CD4-positive, alpha-beta T cell treated with Interleukin-2 at 100 ng/mL for 4 hours (primary cell): ENCODE data around the gene TMEM35B.
"Not testable (repeated sequence)": the region's sequence is repeated elsewhere in the genome, so short reads cannot be mapped to it uniquely, and the experiment has no call there.

ENCODE experiments used
- DNase-seq: peaks from one replicate; pipeline ENCODE4 v3.0.0-alpha.2; 2020; ENCODE audit warnings: low spot score

Gene TMEM35B

DNA sequence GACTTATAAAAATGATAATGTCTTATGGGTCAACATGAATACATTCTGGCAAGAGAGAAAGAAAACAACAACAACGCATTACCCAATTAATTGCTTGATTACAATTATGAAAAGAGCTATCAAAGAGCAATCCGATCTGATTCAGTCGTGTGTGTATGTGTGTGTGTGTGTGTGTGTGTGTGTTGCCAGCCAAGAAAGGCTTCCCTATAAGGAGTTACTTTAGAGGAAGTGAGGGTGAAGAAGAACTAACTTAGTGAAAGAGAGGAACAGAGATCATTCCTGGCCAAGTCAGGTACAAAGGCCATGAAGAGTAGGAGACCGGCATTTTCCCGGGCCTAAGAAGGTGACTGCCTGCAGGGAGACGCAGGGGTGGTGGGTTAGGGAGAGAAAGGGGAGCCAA is 9.4 kb downstream of the TMEM35B start:
- DNase-seq, result no peak

DNA sequence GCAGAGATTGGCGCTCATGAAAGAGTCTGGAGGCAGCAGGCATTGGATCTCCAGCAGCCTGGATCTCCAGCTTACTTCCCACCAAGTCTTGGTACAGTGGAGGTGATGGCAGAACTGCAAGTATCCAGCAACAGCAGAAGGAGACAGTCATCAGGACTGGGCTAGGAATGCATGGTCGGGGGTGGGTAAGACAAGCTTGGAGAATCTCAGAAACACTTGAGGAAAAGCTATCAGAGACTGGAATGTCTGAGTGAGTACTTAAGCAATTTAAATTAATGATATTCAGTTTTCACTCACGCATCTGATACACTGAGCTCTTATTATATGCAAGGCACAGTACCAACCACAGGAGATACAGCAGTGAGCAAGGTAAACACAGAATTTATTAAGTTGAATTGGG is 9.8 kb downstream of the TMEM35B start:
- no peak for DNase-seq

DNA sequence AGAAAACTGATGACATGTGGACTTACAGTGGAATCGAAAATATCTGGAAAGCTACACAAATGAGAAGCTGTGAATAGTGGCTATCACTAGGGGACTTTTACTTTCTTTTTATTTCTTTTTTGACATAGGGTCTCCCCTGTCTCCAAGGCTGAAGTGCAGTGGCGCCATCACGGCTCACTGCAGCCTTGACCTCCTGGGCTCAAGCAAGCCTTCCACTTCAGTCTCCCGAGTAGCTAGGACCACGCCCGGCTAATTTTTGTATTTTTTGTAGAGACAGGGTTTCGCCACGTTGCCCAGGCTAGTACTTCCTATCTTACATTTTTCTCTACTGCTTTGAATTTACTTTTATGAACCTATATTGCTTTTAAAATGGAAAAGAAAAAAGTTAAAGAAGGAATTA is 10.5 kb downstream of the TMEM35B start:
- DNase-seq, result no peak

DNA sequence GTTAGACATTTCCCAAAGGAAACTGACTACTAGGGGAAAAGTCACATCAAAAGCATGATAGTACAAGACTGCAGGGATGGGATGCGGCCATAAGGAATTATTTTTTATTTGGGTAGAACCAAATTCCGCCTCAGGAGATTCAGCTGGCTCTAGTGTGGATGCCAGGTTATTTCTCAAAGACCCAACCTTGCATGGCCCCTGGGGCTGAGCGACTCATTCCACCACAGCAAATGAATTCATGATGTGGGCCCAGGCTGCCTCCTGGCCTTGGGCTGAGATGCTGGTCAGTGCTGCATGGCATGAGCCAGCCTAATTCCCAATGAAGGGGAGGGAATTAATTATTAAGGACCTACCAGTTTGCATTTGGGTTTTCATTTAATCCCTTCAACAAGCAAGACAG is 11.8 kb downstream of the TMEM35B start:
- no peak for DNase-seq

GRCh38 chr1:34970829-34971228 is 14.3 kb downstream of the TMEM35B start:
- no peak for DNase-seq

DNA sequence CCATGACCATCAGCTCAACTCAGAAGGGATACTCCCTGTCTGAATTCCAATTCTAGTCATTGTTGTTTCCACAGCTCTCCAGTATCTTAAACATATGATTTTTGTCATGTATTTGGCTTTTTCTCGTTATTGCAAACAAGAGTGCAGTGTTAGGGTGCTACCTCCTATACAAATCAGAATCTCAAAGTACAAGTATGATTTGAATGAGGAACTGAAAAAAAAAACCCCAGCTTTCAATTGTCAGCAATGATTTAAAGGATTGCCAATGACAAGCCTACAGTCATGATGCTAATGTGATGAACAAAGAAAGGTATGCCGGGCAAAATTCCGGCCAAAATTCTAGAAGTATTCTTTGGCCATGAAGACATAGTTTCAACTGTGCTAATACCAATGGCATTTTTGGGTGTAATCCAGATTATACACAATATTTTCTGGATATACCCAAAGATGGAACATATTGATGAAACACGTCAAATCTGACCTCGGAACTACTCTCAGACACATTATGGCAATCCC is 14.9 kb downstream of the TMEM35B start:
- DNase-seq, result no peak

- peak; percentile 7 for DNase-seq
Observed at GRCh38 chr1:34968297-34968696, 16.9 kb downstream of the TMEM35B start.

DNA sequence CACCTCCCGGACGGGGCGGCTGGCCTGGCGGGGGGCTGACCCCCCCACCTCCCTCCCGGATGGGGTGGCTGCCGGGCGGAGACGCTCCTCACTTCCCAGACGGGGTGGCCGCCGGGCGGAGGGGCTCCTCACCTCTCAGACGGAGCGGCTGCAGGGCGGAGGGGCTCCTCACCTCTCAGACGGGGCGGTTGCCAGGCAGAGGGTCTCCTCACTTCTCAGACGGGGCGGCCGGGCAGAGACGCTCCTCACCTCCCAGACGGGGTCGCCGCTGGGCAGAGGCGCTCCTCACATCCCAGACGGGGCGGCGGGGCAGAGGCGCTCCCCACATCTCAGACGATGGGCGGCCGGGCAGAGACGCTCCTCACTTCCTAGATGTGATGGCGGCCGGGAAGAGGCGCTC is 17.5 kb downstream of the TMEM35B start:
- not testable (repeated sequence) for DNase-seq

DNA sequence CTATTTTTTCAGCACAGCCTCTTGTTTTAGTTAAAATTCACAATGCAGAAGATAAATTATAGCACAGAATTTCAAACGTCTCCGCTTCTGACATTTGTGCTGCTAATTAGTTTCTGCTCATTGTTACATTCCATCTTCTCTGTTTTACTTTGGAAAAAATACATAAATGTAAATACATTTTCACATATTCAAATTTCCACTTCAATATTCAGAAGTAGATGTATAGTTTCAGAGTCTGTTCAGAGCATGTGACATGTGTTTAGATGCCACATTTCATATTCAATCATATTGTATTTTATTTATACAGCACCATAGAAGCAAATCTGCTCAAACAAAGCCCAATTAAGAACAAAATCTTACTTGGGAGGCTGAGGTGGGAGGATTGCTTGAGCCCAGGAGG is 19.6 kb downstream of the TMEM35B start:
- no peak for DNase-seq

DNA sequence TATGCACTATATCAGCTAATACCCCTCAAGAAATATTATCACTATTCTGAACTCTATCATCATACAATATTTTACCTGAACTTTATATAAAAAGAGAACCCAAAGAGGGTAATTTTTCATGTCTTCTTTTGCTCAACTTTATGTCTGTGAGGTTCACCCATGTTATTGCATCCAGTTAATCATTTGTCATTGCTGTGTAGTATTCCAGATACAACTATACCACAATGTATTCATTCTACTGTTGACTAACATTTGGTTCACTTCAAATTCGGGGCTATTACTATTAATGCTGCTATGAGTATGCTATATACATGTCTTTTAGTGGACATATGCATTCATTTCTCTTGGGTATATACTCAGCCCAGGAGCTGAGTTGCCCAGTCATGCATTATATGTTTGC is 34.7 kb downstream of the TMEM35B start:
- DNase-seq, result no peak

DNA sequence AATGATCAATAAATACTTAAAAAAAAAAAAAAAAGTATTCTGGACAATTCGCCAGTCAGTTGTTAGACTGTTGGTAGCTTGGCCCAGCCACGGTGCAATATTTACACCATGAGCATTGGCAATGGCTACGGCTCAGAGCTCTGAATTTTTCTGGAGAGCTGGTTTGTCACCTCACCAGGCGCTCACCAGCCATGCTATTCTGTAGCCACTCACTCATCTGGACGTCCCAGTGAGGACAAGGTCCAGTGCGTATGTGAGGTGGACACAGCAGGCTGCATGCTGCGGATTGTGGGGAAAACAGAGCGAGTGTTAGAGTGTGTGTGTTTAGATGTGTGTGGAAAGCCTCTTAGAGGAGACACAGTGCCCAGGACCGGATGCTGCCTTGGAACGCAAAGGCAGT is 36.4 kb downstream of the TMEM35B start:
- not testable (repeated sequence) for DNase-seq

- not testable (repeated sequence) for DNase-seq
Observed at GRCh38 chr1:34947641-34948314, 37.4 kb downstream of the TMEM35B start.

DNA sequence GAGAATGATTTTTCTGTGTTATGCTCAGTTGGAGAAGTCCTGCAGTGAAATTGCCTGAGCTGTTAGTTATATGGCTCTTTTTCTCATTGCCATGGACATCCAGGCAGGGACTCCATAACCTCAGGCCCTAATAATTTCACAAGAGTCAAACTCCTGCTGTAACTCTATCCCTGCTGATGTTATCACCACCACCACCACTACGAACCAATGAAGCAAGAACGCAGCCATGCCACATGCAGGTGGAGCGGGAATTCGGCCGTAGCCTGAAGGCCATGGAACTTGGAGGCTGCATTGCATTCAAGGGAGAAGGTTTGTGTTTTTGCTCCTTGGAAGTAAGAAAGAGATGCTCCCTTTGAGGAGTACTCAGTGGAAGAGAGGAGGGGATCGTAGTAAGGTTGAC is 38.9 kb downstream of the TMEM35B start:
- no peak for DNase-seq

DNA sequence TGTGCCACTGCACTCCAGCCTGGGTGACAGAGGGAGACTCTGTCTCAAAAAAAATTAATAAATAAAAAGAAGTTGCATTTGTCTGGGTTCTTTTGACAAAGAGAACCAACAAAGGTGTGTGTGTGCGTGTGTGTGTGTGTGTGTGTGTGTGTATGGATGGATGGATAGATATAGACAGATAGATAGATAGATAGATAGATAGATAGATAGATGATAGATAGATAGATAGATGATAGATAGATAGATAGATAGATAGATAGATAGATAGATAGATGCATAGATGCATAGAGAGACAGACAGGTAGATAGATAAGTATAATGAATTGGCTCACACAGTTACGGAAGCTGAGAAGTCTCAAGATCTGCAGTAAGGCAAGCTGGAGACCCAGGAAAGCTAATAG is 43.3 kb downstream of the TMEM35B start:
- not testable (repeated sequence) for DNase-seq
